Stimulated activated naive CD8-positive, alpha-beta T cell treated with anti-CD3 and anti-CD28 coated beads, Interleukin-15, Interleukin-2, amounts not matched to agents 100 ng/mL and 50 ng/mL, for 24 hours (primary cell): ENCODE results near the gene RHBDL1.

Experiments
- H3K27ac Mint-ChIP-seq: one replicate; pipeline ENCODE4 v1.8.0; 2021; ENCODE audit warnings: mild to moderate bottlenecking, mixed read lengths
- H3K27me3 Mint-ChIP-seq: one replicate; pipeline ENCODE4 v1.8.0; 2021; ENCODE audit warnings: mixed read lengths
- H3K36me3 Mint-ChIP-seq: one replicate; pipeline ENCODE4 v1.8.0; 2021; ENCODE audit warnings: low read depth, mixed read lengths
- H3K4me1 Mint-ChIP-seq: one replicate; pipeline ENCODE4 v1.8.0; 2021; ENCODE audit warnings: low read depth, mixed read lengths
- H3K4me3 Mint-ChIP-seq: one replicate; pipeline ENCODE4 v1.8.0; 2021; ENCODE audit warnings: mild to moderate bottlenecking, mixed read lengths
- H3K9me3 Mint-ChIP-seq: one replicate; pipeline ENCODE4 v1.8.0; 2021; ENCODE audit warnings: mixed read lengths

The RHBDL1 gene

DNA sequence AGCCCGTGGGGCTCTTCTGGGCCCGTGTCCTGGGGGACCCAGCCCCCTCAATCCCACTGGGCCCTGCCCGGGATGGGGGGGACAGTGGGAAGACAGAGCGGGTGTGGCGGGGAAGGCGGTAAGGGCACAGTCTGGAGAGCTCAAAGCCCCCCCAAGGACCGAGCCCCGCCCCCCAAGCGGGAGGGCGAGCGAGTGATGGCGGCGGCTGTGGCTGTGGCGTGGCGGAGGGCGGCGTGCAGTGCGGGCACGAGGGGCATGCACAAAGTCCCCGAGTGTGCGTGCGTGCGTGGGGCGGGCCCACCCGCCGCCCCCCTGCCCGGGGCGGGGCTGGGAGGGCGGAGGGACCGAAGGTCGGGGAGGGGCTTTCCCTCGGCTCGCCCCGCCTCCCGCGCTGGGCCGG lies 18.3 kb downstream of the RHBDL1 start:
- H3K4me1 Mint-ChIP-seq = peaks cover 34% of the 10 kb centered on the region
- H3K27ac Mint-ChIP-seq = no peak overlapping the region
- no peaks in the 10 kb centered on the region for H3K36me3 Mint-ChIP-seq
- no peaks in the 10 kb centered on the region for H3K9me3 Mint-ChIP-seq
- no peak overlapping the region for H3K4me3 Mint-ChIP-seq
- peaks cover 3% of the 10 kb centered on the region for H3K27me3 Mint-ChIP-seq

DNA sequence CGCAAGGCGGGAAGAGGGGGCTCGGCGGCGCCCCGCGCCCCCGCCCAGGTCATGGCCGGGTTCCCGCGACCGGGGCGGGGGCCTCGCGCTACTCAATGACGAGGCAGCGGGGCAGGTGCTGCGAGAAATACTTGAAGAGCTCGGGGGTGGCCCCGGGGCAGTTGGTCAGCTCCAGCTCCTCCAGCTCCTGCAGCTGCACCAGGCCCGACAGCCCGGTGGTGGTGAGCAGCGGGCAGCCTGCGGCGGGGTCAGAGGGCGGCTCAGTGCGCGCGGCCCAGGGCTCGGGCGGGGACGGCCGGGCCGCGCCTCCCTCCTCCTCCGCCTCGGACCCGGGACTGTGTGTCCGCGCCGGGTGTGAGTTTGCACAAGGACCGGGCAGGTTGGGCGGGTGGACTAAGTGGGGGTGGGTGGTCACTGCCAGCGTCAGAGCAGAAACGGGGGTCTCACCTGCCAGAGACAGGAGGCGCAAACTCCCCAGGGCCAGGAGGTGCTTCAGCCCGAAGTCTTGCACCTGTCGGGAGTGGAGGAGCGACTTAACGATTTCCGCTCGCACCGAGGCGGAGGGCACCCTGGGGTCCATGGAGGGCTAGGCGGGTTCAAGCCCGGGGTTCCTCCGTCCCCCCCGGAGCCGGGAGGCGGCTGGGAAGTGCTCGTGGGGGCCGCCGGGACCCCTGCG lies 18.9 kb downstream of the RHBDL1 start:
- Mint-ChIP-seq H3K9me3 (no peaks in the 10 kb centered on the region), H3K4me1 (peaks cover 30% of the 10 kb centered on the region), H3K36me3 (no peaks in the 10 kb centered on the region), H3K27ac (no peak overlapping the region), H3K27me3 (peaks cover 3% of the 10 kb centered on the region), H3K4me3 (peak overlapping the region; percentile 47)

DNA sequence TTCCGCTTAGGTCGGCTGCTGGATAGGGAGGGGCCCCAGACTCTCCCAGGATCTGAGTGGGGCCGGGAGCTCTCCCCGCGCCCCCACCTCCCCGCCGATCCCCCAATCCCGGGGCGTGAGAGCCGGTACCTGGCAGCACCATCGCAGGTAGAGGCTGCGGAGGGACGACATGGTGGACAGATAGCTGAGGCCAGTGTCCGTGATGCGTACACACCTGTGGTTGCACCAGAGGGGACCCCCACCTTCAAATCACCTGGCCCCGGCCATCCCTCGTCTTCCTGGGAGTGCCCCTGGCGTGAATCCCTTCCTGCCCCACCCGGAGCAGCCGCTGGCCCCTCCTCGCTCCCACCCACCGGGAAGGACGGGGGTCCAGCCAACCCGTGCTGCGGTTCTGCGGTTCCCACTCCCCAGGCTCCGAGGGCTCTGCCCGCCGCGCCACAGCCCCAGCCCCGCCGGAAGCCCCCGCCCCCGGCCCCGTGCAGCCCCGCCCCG lies 19.4 kb downstream of the RHBDL1 start:
- H3K4me1 Mint-ChIP-seq = peaks cover 28% of the 10 kb centered on the region
- H3K36me3 Mint-ChIP-seq = no peaks in the 10 kb centered on the region
- H3K27ac Mint-ChIP-seq = no peak overlapping the region
- H3K9me3 Mint-ChIP-seq = no peaks in the 10 kb centered on the region
- H3K4me3 Mint-ChIP-seq = peak overlapping the region; percentile 47
- H3K27me3 Mint-ChIP-seq = peaks cover 3% of the 10 kb centered on the region

- peaks cover 24% of the 10 kb centered on the region for H3K4me1 Mint-ChIP-seq
- H3K4me3 Mint-ChIP-seq = peak overlapping the region; percentile 74
- no peaks in the 10 kb centered on the region for H3K36me3 Mint-ChIP-seq
- H3K27me3 Mint-ChIP-seq = peaks cover 3% of the 10 kb centered on the region
- H3K27ac Mint-ChIP-seq = peak overlapping the region; percentile 52
- H3K9me3 Mint-ChIP-seq = no peaks in the 10 kb centered on the region
These were observed 20.1 kb downstream of the RHBDL1 start for GRCh38 chr16:695355-696089.

- Mint-ChIP-seq H3K27me3 (peaks cover 24% of the 10 kb centered on the region), H3K36me3 (no peaks in the 10 kb centered on the region), H3K27ac (no peak overlapping the region), H3K9me3 (no peaks in the 10 kb centered on the region), H3K4me1 (peaks cover 16% of the 10 kb centered on the region), H3K4me3 (no peak overlapping the region)
These were observed 23.6 kb downstream of the RHBDL1 start for GRCh38 chr16:698911-699671.

- H3K4me3 Mint-ChIP-seq = no peak overlapping the region
These were observed 25.5 kb downstream of the RHBDL1 start for GRCh38 chr16:700684-701584.

DNA sequence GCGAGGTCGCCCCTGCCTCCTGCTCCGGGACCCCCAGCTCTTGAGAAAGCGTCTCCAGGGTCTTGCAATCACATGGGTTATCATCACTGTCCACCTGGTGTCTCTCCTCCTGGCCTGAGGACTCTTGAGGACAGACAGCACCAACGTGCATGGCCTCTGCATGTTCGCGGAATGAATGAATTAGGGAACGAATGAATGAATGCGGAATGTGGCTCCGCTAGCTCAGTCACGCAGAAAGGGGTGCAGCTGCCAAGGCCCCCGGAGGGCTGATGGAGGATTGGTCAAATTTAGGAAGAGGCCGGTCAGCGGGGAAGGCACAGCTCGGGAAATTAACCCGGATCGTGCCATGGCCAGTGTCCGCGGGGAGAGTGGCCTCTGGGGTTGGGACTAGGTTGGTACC lies 26.9 kb downstream of the RHBDL1 start:
- Mint-ChIP-seq H3K27ac (no peak overlapping the region), H3K4me1 (peaks cover 3% of the 10 kb centered on the region), H3K4me3 (no peak overlapping the region), H3K27me3 (peaks cover 35% of the 10 kb centered on the region), H3K36me3 (no peaks in the 10 kb centered on the region), H3K9me3 (no peaks in the 10 kb centered on the region)

More at GRCh38 chr16:700684-701584, 25.5 kb downstream of the RHBDL1 start:
- H3K4me1 Mint-ChIP-seq = peaks cover 9% of the 10 kb centered on the region
- no peaks in the 10 kb centered on the region for H3K36me3 Mint-ChIP-seq
- no peaks in the 10 kb centered on the region for H3K9me3 Mint-ChIP-seq
- no peak overlapping the region for H3K27ac Mint-ChIP-seq
- H3K27me3 Mint-ChIP-seq = peaks cover 24% of the 10 kb centered on the region

DNA sequence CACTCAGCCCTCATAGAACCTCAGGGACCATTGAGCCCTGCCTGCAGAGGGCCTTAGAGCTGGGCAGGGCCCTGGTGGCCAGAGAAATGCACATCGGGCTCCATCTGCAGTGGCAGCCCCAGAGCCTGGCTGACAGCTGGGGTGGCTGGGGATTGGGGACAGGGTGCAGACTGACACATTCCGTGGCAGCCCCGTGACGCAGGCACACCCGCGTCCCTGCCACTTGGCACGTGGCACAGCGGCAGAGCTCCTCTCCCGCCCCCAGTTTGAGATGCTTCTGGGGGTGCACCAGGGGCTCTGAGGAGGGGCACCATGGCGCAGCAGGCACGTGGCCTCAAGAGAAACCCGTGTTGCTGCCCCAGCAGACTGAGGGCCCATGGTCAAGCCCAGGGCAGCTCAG lies 27.9 kb downstream of the RHBDL1 start:
- H3K27me3 Mint-ChIP-seq = peaks cover 42% of the 10 kb centered on the region
- peaks cover 3% of the 10 kb centered on the region for H3K4me1 Mint-ChIP-seq
- no peaks in the 10 kb centered on the region for H3K9me3 Mint-ChIP-seq
- H3K36me3 Mint-ChIP-seq = no peaks in the 10 kb centered on the region
- no peak overlapping the region for H3K27ac Mint-ChIP-seq
- no peak overlapping the region for H3K4me3 Mint-ChIP-seq

DNA sequence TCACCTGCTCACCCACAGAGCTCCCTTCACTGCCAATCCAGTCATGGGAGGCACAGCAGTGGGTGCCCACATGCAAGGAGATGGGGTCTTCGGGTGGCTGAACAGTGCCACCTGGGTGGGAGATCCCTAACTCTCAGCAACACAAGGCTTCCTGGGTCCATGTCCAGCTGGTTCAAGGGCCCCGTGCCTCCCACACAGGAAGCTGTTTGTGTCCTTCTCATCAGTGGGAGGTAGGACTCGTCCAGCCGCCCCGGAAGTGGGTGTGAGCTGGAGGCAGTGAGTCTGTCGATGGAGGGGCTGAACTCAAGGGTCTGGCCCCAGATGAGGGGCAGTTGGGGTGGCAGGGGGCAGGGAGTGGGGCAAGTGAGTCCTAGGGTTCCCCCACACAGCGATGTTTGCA lies 28.6 kb downstream of the RHBDL1 start:
- Mint-ChIP-seq H3K4me3 (no peak overlapping the region), H3K27me3 (peaks cover 44% of the 10 kb centered on the region), H3K9me3 (no peaks in the 10 kb centered on the region)

DNA sequence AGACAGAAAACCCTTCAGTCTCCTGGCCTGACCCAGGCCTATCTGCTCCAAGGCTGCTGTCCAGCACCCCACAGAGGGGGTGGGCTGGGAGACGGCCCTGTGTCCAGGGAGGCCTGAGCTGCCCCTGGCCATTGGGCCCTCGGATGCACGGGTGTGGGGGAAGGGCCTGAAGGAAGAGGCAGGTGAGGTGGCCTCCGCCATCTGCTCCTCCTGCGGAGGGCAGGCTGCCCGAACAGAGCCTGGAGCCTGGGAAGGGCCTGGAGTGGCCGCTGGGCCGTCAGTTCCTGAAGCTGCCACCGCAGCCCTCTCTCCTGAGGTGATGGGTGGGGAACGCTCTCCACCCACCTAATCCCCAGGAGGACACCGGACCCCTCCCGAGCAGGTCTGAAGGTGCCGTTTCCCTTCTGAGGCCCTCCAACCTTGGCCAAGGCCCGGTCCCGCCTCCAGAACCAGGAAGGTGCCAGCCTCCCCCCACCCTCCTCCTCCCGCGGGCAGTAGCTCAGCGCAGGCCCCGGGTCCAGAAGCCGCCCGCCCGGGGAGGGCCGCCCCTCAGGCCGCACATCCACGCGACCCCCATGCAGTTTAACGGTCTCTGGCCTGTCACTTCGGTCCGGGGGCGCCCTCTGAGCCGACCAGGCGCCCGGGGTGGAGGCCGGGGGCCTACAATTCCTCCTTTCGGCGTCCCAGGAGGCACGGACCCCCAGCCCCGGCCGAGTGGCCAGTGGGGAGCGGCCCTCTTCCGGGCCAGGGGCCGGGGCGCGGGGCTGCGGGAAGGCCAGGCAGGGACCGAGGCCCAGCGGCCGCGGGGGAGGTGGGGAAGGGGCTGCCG lies 29.3 kb downstream of the RHBDL1 start:
- Mint-ChIP-seq H3K27ac (no peak overlapping the region), H3K36me3 (no peaks in the 10 kb centered on the region), H3K9me3 (no peaks in the 10 kb centered on the region), H3K27me3 (peaks cover 50% of the 10 kb centered on the region), H3K4me1 (no peaks in the 10 kb centered on the region), H3K4me3 (no peak overlapping the region)

More for the DNA sequence above, 28.6 kb downstream of the RHBDL1 start:
- Mint-ChIP-seq H3K4me1 (peaks cover 3% of the 10 kb centered on the region), H3K27ac (no peak overlapping the region), H3K36me3 (no peaks in the 10 kb centered on the region)

- Mint-ChIP-seq H3K4me1 (no peaks in the 10 kb centered on the region), H3K27ac (no peak within 1 kb of the TSS), H3K9me3 (no peaks in the 10 kb centered on the region), H3K27me3 (peaks cover 57% of the 10 kb centered on the region), H3K4me3 (no peak within 1 kb of the TSS), H3K36me3 (no peaks in the 10 kb centered on the region)
These were observed 30.1 kb downstream of the RHBDL1 start, which contains the start of gene FBXL16 for GRCh38 chr16:705431-706188. Gene FBXL16, minus strand, starts transcription at chr16:705801. Its CDS starts 8,396 bp downstream, at chr16:697405.

DNA sequence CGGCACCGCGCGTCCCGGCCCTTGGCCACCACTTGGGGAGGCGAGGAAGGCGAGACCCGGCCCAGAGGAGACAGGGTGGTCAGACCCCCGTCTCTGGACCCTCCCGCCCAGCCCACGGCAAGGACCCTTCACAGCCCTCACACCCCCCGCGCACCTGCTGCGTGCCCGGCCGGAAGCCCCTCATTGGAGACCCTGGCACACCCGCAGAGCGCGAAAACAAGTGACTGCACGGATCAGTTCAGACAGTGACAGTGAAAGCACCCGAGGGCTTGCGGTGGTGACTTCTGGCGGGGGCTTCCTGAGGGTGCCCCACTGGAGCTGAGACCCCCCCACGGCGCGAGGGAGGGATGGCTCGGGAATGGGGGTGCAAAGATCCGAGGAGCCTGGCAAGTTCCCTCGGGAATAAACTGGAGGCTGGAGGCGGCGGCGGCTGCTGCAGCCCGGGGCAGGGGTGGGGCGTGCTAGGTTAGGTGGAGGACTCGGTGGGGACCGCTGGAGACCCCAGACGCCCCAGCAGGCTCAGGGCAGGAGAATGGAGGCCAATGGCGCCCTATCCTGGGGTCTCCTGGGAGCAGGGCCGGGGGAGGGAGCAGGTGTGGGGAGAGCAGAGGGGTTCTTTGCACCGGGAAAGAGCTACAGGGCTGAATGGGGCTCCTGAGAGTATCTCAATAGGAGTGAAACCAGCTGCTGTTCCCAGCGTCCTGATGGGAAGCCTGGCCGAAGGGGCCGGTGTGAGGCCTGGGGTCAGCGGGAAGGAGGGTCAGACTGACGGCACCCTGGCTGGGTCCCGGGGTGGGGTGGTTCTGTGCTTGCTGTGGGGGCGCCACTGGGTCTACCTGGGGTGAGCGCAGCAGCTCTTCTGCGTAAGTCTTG lies 31.0 kb downstream of the RHBDL1 start:
- Mint-ChIP-seq H3K27ac (no peak overlapping the region), H3K4me3 (no peak overlapping the region), H3K36me3 (no peaks in the 10 kb centered on the region), H3K27me3 (peaks cover 54% of the 10 kb centered on the region), H3K4me1 (no peaks in the 10 kb centered on the region), H3K9me3 (no peaks in the 10 kb centered on the region)
